HepG2 (cell line): ENCODE data around the gene ARIH2. TPM values are rescaled to one million over a fixed set of nuclear protein-coding genes. Genes with fewer than 3 reads are reported as not detected.

ENCODE experiments used
- ATAC-seq: fragments of 200-7000 bp; cut with Tn5 transposase; 3 replicates; pipeline ENCODE4 v1.9.1; 2020; ENCODE audit warnings: mild to moderate bottlenecking, moderate library complexity
- BruUV-seq: library from RNA; stranded (reverse); fragments of 400-500 nt; replicated peaks from 2 replicates; lab custom pipeline; 2021; lab: Mats Ljungman, UMichigan
- CTCF ChIA-PET: fragments of 300-600 bp; formaldehyde crosslinking; extraction: SDS; loops from one replicate; lab custom pipeline; 2021; ENCODE audit warnings: low total read pairs, inconsistent platforms, low intra/inter-chr PET ratio; lab: Yijun Ruan, JAX
- POLR2A ChIA-PET: fragments of 350-600 bp; sonication (Branson Sonifier 250); formaldehyde crosslinking; loops from one replicate; lab custom pipeline; 2020; ENCODE audit warnings: antibody characterized with exemption, inconsistent platforms; lab: Yijun Ruan, JAX
- DNase-seq: peaks from one replicate; pipeline ENCODE4 v3.0.0-alpha.2; 2015; ENCODE audit warnings: low spot score
- FAIRE-seq: peaks from 3 replicates; lab custom pipeline; 2011; peaks lifted over from hg19 to GRCh38; lab: Jason Lieb, UNC
- H2AFZ ChIP-seq: one replicate; pipeline ENCODE4 v1.6.1; 2011; ENCODE audit warnings: low read length, inconsistent platforms
- H3K27ac ChIP-seq: fragments of 300-600 bp; 3 replicates; pipeline ENCODE4 v1.8.0; 2011; ENCODE audit warnings: mixed run types, mild to moderate bottlenecking, mixed read lengths, low read length, inconsistent platforms; ENCODE audit not compliant: insufficient read depth; ENCODE audit errors: extremely low read length
- H3K27me3 ChIP-seq, 2 experiments: fragments of 200-600 bp in 1 of 2; 2 replicates in 1 of 2; 3 replicates in 1 of 2; pipeline versions ENCODE4 v1.6.0 to v1.8.0; 2011; ENCODE audit warnings: low read length in 2 of 2, mild to moderate bottlenecking in 2 of 2, moderate library complexity in 2 of 2, inconsistent platforms in 1 of 2; ENCODE audit not compliant: insufficient read depth in 2 of 2, control insufficient read depth in 1 of 2
- H3K36me3 ChIP-seq, 2 experiments: fragments of 200-600 bp in 1 of 2; replicated peaks in 1 of 2; 2 replicates in 1 of 2; 3 replicates in 1 of 2; pipeline versions ENCODE4 v1.5.1 to v1.8.0; 2011; ENCODE audit warnings: low read length in 2 of 2, inconsistent platforms in 1 of 2; ENCODE audit not compliant: insufficient read depth in 2 of 2, control insufficient read depth in 1 of 2
- H3K4me1 ChIP-seq: 2 replicates; pipeline ENCODE4 v1.5.1; 2012; ENCODE audit warnings: low read length, inconsistent platforms; ENCODE audit not compliant: insufficient read depth
- H3K4me2 ChIP-seq: 2 replicates; pipeline ENCODE4 v1.6.0; 2011; ENCODE audit warnings: low read depth, low read length, inconsistent platforms
- H3K4me3 ChIP-seq, 3 experiments: fragments of 200-600 bp in 1 of 3; sonication (generic), shearing (Covaris generic) in 1 of 3; replicated peaks in 1 of 3; 2 replicates each; pipeline ENCODE4 v1.5.1; 2011 to 2016; ENCODE audit warnings: low read length in 3 of 3, inconsistent platforms in 2 of 3, low read depth in 2 of 3, mild to moderate bottlenecking in 2 of 3, control low read depth in 1 of 3, mixed read lengths in 1 of 3; ENCODE audit not compliant: insufficient read depth in 1 of 3
- H3K79me2 ChIP-seq: one replicate; pipeline ENCODE4 v1.6.1; 2011; ENCODE audit warnings: low read length, inconsistent platforms; ENCODE audit not compliant: insufficient read depth
- H3K9ac ChIP-seq: 2 replicates; pipeline ENCODE4 v1.6.0; 2011; ENCODE audit warnings: mild to moderate bottlenecking, low read depth, low read length, inconsistent platforms; ENCODE audit not compliant: insufficient read depth
- H3K9me3 ChIP-seq: 2 replicates; pipeline ENCODE4 v1.5.1; 2012; ENCODE audit warnings: mild to moderate bottlenecking, low read length
- H4K20me1 ChIP-seq: 2 replicates; pipeline ENCODE4 v1.6.0; 2011; ENCODE audit warnings: inconsistent platforms, mild to moderate bottlenecking, low read length, moderate library complexity; ENCODE audit not compliant: insufficient read depth
- MAFK ChIP-seq, 2 experiments: IDR thresholded peaks in 1 of 2; conservative IDR thresholded peaks in 1 of 2; 2 replicates each; pipeline ENCODE4 v1.6.1; 2011; ENCODE audit warnings: improper control_type of control experiment in 2 of 2, low read length in 2 of 2
- NR2F6 ChIP-seq, 2 experiments: IDR thresholded peaks; 2 replicates each; pipeline ENCODE4 v1.6.1; 2016; ENCODE audit warnings: antibody characterized with exemption in 1 of 2, mild to moderate bottlenecking in 1 of 2
- PAXIP1 ChIP-seq: sonication (generic); formaldehyde crosslinking; conservative IDR thresholded peaks from 2 replicates; pipeline ENCODE4 v1.4.0; 2020; ENCODE audit warnings: mild to moderate bottlenecking, missing genetic modification reagents, moderate library complexity
- SAP130 ChIP-seq: IDR thresholded peaks from 2 replicates; pipeline ENCODE4 v1.6.1; 2016; ENCODE audit warnings: low read depth
- SOX5 ChIP-seq: IDR thresholded peaks from 2 replicates; pipeline ENCODE4 v1.6.1; 2016; ENCODE audit warnings: borderline replicate concordance
- ZNF530 ChIP-seq: sonication (generic); formaldehyde crosslinking; IDR thresholded peaks from 2 replicates; pipeline ENCODE4 v1.5.0; 2020; ENCODE audit warnings: low read depth, mild to moderate bottlenecking, missing genetic modification reagents
- WGBS: methylation state at CpG from one replicate; pipeline ENCODE4 v1.1.6; 2017; ENCODE audit warnings: low lambda C conversion rate; 5-methylcytosine and 5-hydroxymethylcytosine counted together
- in situ Hi-C: cut with HindIII; loops from 2 replicates; pipeline ENCODE4 v1.10.0; 2017; ENCODE audit warnings: low pct_unique_long_range_greater_than_20kb; ENCODE audit not compliant: extremely low pct_ligation_motif_present
- intact Hi-C: fragments of 100-400 bp; cut with micrococcal nuclease; formaldehyde crosslinking; loops from one replicate; pipeline ENCODE4 v1.10.0; 2022; ENCODE audit not compliant: unreplicated experiment
- polyA plus RNA-seq, 8 experiments: library from polyadenylated mRNA; depleted of rRNA in 3 of 8; stranded (reverse) in 7 of 8; unstranded in 1 of 8; fragments of >200 nt; fragmentation: Illumina TruSeq in 4 of 8; extraction: Trizol in 4 of 8; gene quantifications; 2 replicates each; pipeline versions ENCODE4 v1.2.1 to v1.2.3, GENCODE V29; 2011 to 2016; ENCODE audit warnings: low read depth in 4 of 8, missing spikeins in 1 of 8, mixed read lengths in 1 of 8; ENCODE audit not compliant: insufficient read depth in 1 of 8
- total RNA-seq, 5 experiments: library from RNA; depleted of rRNA; stranded (reverse); fragments of >200 nt; fragmentation: Illumina TruSeq; extraction: Trizol; gene quantifications; 2 replicates each; pipeline ENCODE4 v1.2.3, GENCODE V29; 2016; ENCODE audit warnings: low read depth in 1 of 5

Gene ARIH2
- total and polyA plus RNA-seq, 2 of the 13 experiments (the other 11 are each of a cell fraction or from before 2014, with no cell fraction given): 64.8 to 83.3 TPM

- no peak for FAIRE-seq
- no peak overlapping the region for H2AFZ ChIP-seq
- ATAC-seq: peak; percentile 53; the same call in 2 of the 3 replicates
- no peak for DNase-seq
- in situ Hi-C loops: no loop called here
- no peaks in the 10 kb centered on the region for H4K20me1 ChIP-seq
- no peaks in the 10 kb centered on the region for H3K9me3 ChIP-seq
- H3K36me3 ChIP-seq: peaks cover 3 to 16% of the 10 kb centered on the region in 2 experiments; a peak in 4 of 5 replicates
- WGBS: 95% methylated on average over 4 of the region's 4 CpGs
- CTCF ChIA-PET: no interaction called here
- intact Hi-C loops: no loop called here
- H3K27ac ChIP-seq: peak overlapping the region; percentile 17
- peaks cover 19% of the 10 kb centered on the region for H3K4me1 ChIP-seq
- H3K4me3 ChIP-seq: no peak overlapping the region
- POLR2A ChIA-PET: no interaction called here
- no peaks in the 10 kb centered on the region for H3K27me3 ChIP-seq
- H3K4me2 ChIP-seq: no peak overlapping the region
- peaks cover 19% of the 10 kb centered on the region for H3K79me2 ChIP-seq
- H3K9ac ChIP-seq: no peak overlapping the region
- TF ChIP-seq ZNF530: no peak
- TF ChIP-seq SOX5: peak; percentile 22; the same call in 1 of the 2 replicates
- TF ChIP-seq NR2F6 (IDR thresholded peaks at IDR 0.05): no peak
- 0 out of 2 replicates have a peak, but pooled peaks have one; percentile 8 for TF ChIP-seq NR2F6 (CRISPR knock-in tag; IDR thresholded peaks at IDR 0.05)
- 0 out of 2 replicates have a peak, but pooled peaks have one; percentile 32 for TF ChIP-seq SAP130 (CRISPR knock-in tag)
- TF ChIP-seq PAXIP1 (CRISPR knock-in tag): 0 out of 2 replicates have a peak, but pooled peaks have one; percentile 19
- peak in 1 of 2 experiments; percentile 48; a peak in 1 of 4 replicates for TF ChIP-seq MAFK (conservative IDR thresholded peaks at IDR 0.05 in 1 of 2, IDR thresholded peaks at IDR 0.05 in 1 of 2; ENCODE audit: low read length in 2 of 2)
- TSS peak; percentile 45 for BruUV-seq
Measured at GRCh38 chr3:48945891-48946549, 27.4 kb downstream of the ARIH2 start.
